NB4 (cell line): ENCODE measurements around the gene SLC11A1.

Source experiments
- POLR2A ChIP-seq: IDR thresholded peaks from 2 replicates; pipeline ENCODE4 v1.6.1; 2011; ENCODE audit warnings: mild to moderate bottlenecking; ENCODE audit not compliant: insufficient read length; ENCODE audit errors: extremely low read depth
- TF ChIP-seq, protein P1 (sequence below): IDR thresholded peaks from one replicate; pipeline ENCODE4 v1.5.1; 2012; ENCODE audit warnings: low read depth, low read length

- TF ChIP-seq, protein P1, sequence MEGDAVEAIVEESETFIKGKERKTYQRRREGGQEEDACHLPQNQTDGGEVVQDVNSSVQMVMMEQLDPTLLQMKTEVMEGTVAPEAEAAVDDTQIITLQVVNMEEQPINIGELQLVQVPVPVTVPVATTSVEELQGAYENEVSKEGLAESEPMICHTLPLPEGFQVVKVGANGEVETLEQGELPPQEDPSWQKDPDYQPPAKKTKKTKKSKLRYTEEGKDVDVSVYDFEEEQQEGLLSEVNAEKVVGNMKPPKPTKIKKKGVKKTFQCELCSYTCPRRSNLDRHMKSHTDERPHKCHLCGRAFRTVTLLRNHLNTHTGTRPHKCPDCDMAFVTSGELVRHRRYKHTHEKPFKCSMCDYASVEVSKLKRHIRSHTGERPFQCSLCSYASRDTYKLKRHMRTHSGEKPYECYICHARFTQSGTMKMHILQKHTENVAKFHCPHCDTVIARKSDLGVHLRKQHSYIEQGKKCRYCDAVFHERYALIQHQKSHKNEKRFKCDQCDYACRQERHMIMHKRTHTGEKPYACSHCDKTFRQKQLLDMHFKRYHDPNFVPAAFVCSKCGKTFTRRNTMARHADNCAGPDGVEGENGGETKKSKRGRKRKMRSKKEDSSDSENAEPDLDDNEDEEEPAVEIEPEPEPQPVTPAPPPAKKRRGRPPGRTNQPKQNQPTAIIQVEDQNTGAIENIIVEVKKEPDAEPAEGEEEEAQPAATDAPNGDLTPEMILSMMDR, result no peak
- no peak for TF ChIP-seq POLR2A
Observed at GRCh38 chr2:218393750-218394290, 11.7 kb downstream of the SLC11A1 start.
